PC-3 (cell line): ENCODE measurements around the gene PCDHGA10. TPM values are rescaled to one million over a fixed set of nuclear protein-coding genes. Genes with fewer than 3 reads are reported as not detected.

Experiments used
- ATAC-seq: fragments of 200-7000 bp; cut with Tn5 transposase; 2 replicates; pipeline ENCODE4 v1.9.1; 2020; ENCODE audit warnings: mild to moderate bottlenecking, moderate library complexity
- BruUV-seq: library from RNA; stranded (reverse); fragments of 400-500 nt; replicated peaks from 2 replicates; lab custom pipeline; 2021; lab: Mats Ljungman, UMichigan
- CTCF ChIA-PET: fragments of 300-600 bp; sonication (Branson Sonifier 250); formaldehyde crosslinking; loops from one replicate; lab custom pipeline; 2022; ENCODE audit warnings: antibody characterized with exemption; lab: Charles Lee
- POLR2A ChIA-PET: fragments of 300-600 bp; sonication (Branson Sonifier 250); formaldehyde crosslinking; loops from one replicate; lab custom pipeline; 2022; ENCODE audit warnings: antibody characterized with exemption; ENCODE audit not compliant: unreplicated experiment; lab: Charles Lee
- DNase-seq: peaks from one replicate; pipeline ENCODE4 v3.0.0-alpha.2; 2015
- H2AFZ ChIP-seq: fragments of 300-600 bp; sonication (generic); 2 replicates; pipeline ENCODE4 v1.6.0; 2016; ENCODE audit warnings: antibody characterized with exemption, low read length
- H3F3A ChIP-seq: fragments of 300-600 bp; sonication (generic); one replicate; pipeline ENCODE4 v1.6.0; 2017; ENCODE audit warnings: antibody characterized with exemption, low read length, control low read depth, mild to moderate bottlenecking; ENCODE audit not compliant: unreplicated experiment
- H3K27ac ChIP-seq: fragments of 300-600 bp; sonication (generic); 2 replicates; pipeline ENCODE4 v1.5.1; 2016; ENCODE audit warnings: mild to moderate bottlenecking, low read length
- H3K27me3 ChIP-seq: fragments of 300-600 bp; sonication (generic); 2 replicates; pipeline ENCODE4 v1.6.1; 2016; ENCODE audit warnings: low read length, mixed read lengths
- H3K36me3 ChIP-seq: fragments of 300-600 bp; sonication (generic); 2 replicates; pipeline ENCODE4 v1.6.1; 2016; ENCODE audit warnings: low read depth, mixed run types, low read length, mixed read lengths
- H3K4me1 ChIP-seq: fragments of 300-600 bp; sonication (generic); 2 replicates; pipeline ENCODE4 v1.5.1; 2016; ENCODE audit warnings: low read length; ENCODE audit not compliant: insufficient read depth
- H3K4me2 ChIP-seq: fragments of 300-600 bp; sonication (generic); 2 replicates; pipeline ENCODE4 v1.6.0; 2016; ENCODE audit warnings: low read length
- H3K4me3 ChIP-seq: fragments of 300-600 bp; sonication (generic); 2 replicates; pipeline ENCODE4 v1.5.1; 2016; ENCODE audit warnings: mild to moderate bottlenecking, low read length, mixed read lengths
- H3K79me2 ChIP-seq: fragments of 300-600 bp; sonication (generic); 2 replicates; pipeline ENCODE4 v1.6.1; 2017; ENCODE audit warnings: low read length, mixed read lengths
- H3K9ac ChIP-seq: fragments of 300-600 bp; sonication (generic); 2 replicates; pipeline ENCODE4 v1.6.0; 2016; ENCODE audit warnings: mild to moderate bottlenecking, low read length
- H3K9me2 ChIP-seq: fragments of 300-600 bp; sonication (generic); replicated peaks from 2 replicates; pipeline ENCODE4 v1.6.1; 2016; ENCODE audit warnings: mixed run types, low read length, mixed read lengths
- H3K9me3 ChIP-seq: fragments of 300-600 bp; sonication (generic); 2 replicates; pipeline ENCODE4 v1.6.1; 2016; ENCODE audit warnings: low read length, mixed read lengths
- H4K20me1 ChIP-seq: fragments of 300-600 bp; sonication (generic); 2 replicates; pipeline ENCODE4 v1.6.1; 2016; ENCODE audit warnings: low read length, mixed read lengths
- EZH2 ChIP-seq: fragments of 300-600 bp; sonication (generic); IDR thresholded peaks from one replicate; pipeline ENCODE4 v1.6.1; 2017; ENCODE audit warnings: antibody characterized with exemption, mild to moderate bottlenecking, low read length; ENCODE audit not compliant: unreplicated experiment
- EZH2phosphoT487 ChIP-seq: fragments of 300-600 bp; sonication (generic); IDR thresholded peaks from 2 replicates; pipeline ENCODE4 v1.6.1; 2018; ENCODE audit warnings: mild to moderate bottlenecking, antibody characterized with exemption, low read length, borderline replicate concordance
- intact Hi-C: fragments of 100-400 bp; cut with micrococcal nuclease; formaldehyde crosslinking; loops from 2 replicates; pipeline ENCODE4 v1.9.0; 2023
- total RNA-seq: library from RNA; depleted of rRNA; stranded (reverse); fragments of >200 nt; gene quantifications from 2 replicates; pipeline ENCODE4 v1.2.3, GENCODE V29; 2014
- TF ChIP-seq, protein P1 (sequence below): fragments of 300-600 bp; sonication (generic); conservative IDR thresholded peaks from 2 replicates; pipeline ENCODE4 v1.5.1; 2017; ENCODE audit warnings: antibody characterized with exemption, low read depth, mild to moderate bottlenecking, low read length

Gene PCDHGA10
- total RNA-seq, 1 experiment from 2014 or later: 0.84 TPM

DNA sequence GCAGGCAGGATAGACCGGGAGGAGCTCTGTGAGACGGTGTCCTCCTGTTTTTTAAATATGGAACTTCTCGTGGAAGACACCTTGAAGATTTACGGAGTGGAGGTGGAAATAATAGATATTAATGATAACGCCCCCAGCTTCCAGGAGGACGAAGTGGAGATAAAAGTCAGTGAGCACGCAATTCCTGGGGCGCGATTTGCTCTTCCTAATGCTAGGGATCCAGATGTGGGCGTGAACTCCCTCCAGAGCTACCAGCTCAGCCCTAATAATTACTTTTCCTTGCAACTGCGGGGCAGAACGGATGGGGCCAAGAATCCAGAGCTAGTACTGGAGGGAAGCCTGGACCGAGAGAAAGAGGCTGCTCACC lies 8.7 kb downstream of the PCDHGA10 start:
- no peaks in the 10 kb centered on the region for H3K4me1 ChIP-seq
- no peaks in the 10 kb centered on the region for H3F3A ChIP-seq
- CTCF ChIA-PET: interaction anchor here (0.6 kb wide), 1 partner anchor 250 kb away, joined by 3 read pairs; no protein-coding TSS in a partner anchor
- H3K9me2 ChIP-seq: no peaks in the 10 kb centered on the region
- no peak overlapping the region for H3K27ac ChIP-seq
- DNase-seq (no peak), ATAC-seq (no peak)
- POLR2A ChIA-PET: no interaction called here
- H2AFZ ChIP-seq: no peak overlapping the region
- intact Hi-C loops: no loop called here
- no peaks in the 10 kb centered on the region for H3K79me2 ChIP-seq
- no peaks in the 10 kb centered on the region; the same call in 1 of the 2 replicates for H3K36me3 ChIP-seq
- H3K4me3 ChIP-seq: no peak overlapping the region
- H3K9ac ChIP-seq: no peak overlapping the region
- H3K9me3 ChIP-seq: no peaks in the 10 kb centered on the region
- no peak overlapping the region for H3K4me2 ChIP-seq
- no peaks in the 10 kb centered on the region for H4K20me1 ChIP-seq
- no TSS peak for BruUV-seq
- H3K27me3 ChIP-seq: no peaks in the 10 kb centered on the region
- TF ChIP-seq EZH2 (no peak), EZH2phosphoT487 (no peak)
- TF ChIP-seq, protein P1, sequence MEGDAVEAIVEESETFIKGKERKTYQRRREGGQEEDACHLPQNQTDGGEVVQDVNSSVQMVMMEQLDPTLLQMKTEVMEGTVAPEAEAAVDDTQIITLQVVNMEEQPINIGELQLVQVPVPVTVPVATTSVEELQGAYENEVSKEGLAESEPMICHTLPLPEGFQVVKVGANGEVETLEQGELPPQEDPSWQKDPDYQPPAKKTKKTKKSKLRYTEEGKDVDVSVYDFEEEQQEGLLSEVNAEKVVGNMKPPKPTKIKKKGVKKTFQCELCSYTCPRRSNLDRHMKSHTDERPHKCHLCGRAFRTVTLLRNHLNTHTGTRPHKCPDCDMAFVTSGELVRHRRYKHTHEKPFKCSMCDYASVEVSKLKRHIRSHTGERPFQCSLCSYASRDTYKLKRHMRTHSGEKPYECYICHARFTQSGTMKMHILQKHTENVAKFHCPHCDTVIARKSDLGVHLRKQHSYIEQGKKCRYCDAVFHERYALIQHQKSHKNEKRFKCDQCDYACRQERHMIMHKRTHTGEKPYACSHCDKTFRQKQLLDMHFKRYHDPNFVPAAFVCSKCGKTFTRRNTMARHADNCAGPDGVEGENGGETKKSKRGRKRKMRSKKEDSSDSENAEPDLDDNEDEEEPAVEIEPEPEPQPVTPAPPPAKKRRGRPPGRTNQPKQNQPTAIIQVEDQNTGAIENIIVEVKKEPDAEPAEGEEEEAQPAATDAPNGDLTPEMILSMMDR: no peak

DNA sequence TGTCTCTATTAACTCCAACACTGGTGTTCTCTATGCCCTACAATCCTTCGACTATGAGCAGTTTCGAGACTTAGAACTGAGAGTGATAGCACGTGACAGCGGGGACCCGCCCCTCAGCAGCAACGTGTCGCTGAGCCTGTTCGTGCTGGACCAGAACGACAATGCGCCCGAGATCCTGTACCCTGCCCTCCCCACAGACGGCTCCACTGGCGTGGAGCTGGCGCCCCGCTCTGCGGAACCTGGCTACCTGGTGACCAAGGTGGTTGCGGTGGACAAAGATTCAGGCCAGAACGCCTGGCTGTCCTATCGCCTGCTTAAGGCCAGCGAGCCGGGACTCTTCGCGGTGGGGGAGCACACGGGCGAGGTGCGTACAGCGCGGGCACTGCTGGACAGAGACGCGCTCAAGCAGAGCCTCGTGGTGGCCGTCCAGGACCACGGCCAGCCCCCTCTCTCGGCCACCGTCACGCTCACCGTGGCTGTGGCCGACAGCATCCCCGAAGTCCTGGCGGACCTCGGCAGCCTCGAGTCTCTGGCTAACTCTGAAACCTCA lies 10.0 kb downstream of the PCDHGA10 start:
- ChIA-PET POLR2A (no interaction called here), CTCF (no interaction called here)
- H3K4me3 ChIP-seq: no peak overlapping the region
- H3K4me2 ChIP-seq: no peak overlapping the region
- H2AFZ ChIP-seq: no peak overlapping the region
- TF ChIP-seq EZH2: no peak
- no peak for TF ChIP-seq EZH2phosphoT487
- TF ChIP-seq, protein P1: no peak
- no peaks in the 10 kb centered on the region for H3K27me3 ChIP-seq
- no peaks in the 10 kb centered on the region for H3K9me3 ChIP-seq
- H4K20me1 ChIP-seq: no peaks in the 10 kb centered on the region
- H3K79me2 ChIP-seq: no peaks in the 10 kb centered on the region
- no peak overlapping the region for H3K27ac ChIP-seq
- H3K4me1 ChIP-seq: no peaks in the 10 kb centered on the region
- DNase-seq (no peak), ATAC-seq (no peak)
- no peaks in the 10 kb centered on the region for H3K9me2 ChIP-seq
- H3K9ac ChIP-seq: no peak overlapping the region
- H3K36me3 ChIP-seq: no peaks in the 10 kb centered on the region; the same call in 1 of the 2 replicates
- no TSS peak for BruUV-seq
- intact Hi-C loops: no loop called here
- H3F3A ChIP-seq: no peaks in the 10 kb centered on the region

DNA sequence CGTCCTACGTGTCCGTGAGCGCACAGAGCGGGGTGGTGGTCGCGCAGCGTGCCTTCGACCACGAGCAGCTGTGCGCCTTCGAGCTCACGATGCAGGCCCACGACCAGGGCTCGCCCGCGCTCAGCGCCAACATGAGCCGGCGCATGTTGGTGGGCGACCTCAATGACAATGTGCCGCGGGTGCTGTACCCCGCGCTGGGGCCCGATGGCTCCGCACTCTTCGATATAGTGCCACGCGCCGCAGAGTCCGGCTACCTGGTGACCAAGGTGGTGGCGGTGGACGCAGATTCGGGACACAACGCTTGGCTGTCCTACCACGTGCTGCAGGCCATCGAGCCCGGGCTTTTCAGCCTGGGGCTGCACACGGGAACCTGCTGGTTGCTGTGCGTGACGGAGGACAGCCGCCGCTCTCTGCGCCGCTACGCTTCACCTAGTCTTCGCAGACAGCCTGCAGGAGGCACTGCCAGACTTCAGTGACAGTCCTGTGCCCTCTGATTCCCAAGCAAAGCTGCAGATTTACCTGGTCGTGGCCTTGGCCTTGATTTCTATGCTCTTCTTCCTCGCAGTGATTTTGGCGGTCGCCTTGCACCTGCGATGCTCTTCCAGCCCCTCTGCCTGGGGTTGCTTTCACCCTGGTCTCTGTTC lies 15.1 kb downstream of the PCDHGA10 start:
- no peak overlapping the region for H3K4me2 ChIP-seq
- ATAC-seq: no peak
- no peaks in the 10 kb centered on the region for H3F3A ChIP-seq
- no peak overlapping the region for H3K27ac ChIP-seq
- no peaks in the 10 kb centered on the region for H3K79me2 ChIP-seq
- H3K9ac ChIP-seq: no peak overlapping the region
- intact Hi-C loops: no loop called here
- H3K4me1 ChIP-seq: no peaks in the 10 kb centered on the region
- no peaks in the 10 kb centered on the region for H3K9me2 ChIP-seq
- POLR2A ChIA-PET: no interaction called here
- H4K20me1 ChIP-seq: no peaks in the 10 kb centered on the region
- no peak overlapping the region for H2AFZ ChIP-seq
- 0 out of 2 replicates have a peak, but pooled peaks cover 4% of the 10 kb centered on the region for H3K9me3 ChIP-seq
- no peak overlapping the region for H3K4me3 ChIP-seq
- no peak for DNase-seq
- TF ChIP-seq EZH2phosphoT487 (no peak), EZH2 (no peak)
- TF ChIP-seq, protein P1: no peak
- no TSS peak for BruUV-seq
- no peaks in the 10 kb centered on the region for H3K36me3 ChIP-seq
- CTCF ChIA-PET: no interaction called here
- H3K27me3 ChIP-seq: no peaks in the 10 kb centered on the region
